Lower lobe of right lung (tissue), 2 donors: ENCODE results near the gene LMNB1. TPM values are rescaled to one million over a fixed set of nuclear protein-coding genes. Genes with fewer than 3 reads are reported as not detected.

Experiments
- ATAC-seq, 2 donors: fragments of 200-7000 bp; cut with Tn5 transposase; one replicate each; pipeline ENCODE4 v1.9.1; 2020 to 2022; ENCODE audit warnings: mild to moderate bottlenecking in 2 of 2, moderate library complexity in 2 of 2
- DNase-seq: peaks from one replicate; pipeline ENCODE4 v3.0.0-alpha.2; 2020
- H3K27ac ChIP-seq: fragments of 200-600 bp; one replicate; pipeline ENCODE4 v1.8.0; 2022
- H3K27me3 ChIP-seq: fragments of 200-600 bp; one replicate; pipeline ENCODE4 v1.8.0; 2022; ENCODE audit warnings: low read depth
- H3K36me3 ChIP-seq: fragments of 200-600 bp; one replicate; pipeline ENCODE4 v1.8.0; 2022; ENCODE audit warnings: mild to moderate bottlenecking
- H3K4me1 ChIP-seq: fragments of 200-600 bp; one replicate; pipeline ENCODE4 v1.8.0; 2022
- H3K4me3 ChIP-seq: fragments of 200-600 bp; one replicate; pipeline ENCODE4 v1.8.0; 2022; ENCODE audit warnings: mild to moderate bottlenecking
- H3K9me3 ChIP-seq: fragments of 200-600 bp; one replicate; pipeline ENCODE4 v1.8.0; 2022
- intact Hi-C: fragments of 100-400 bp; cut with DNase I; formaldehyde crosslinking; loops from one replicate; pipeline ENCODE4 v1.11.0; 2022
- total RNA-seq: library from RNA; stranded (reverse); fragmentation: NEBNext Ultra II Directional; extraction: Animal tissue kit (Norgen Biotek cat#: 25700); gene quantifications from one replicate; pipeline ENCODE4 v1.2.1, GENCODE V29; 2021
- TF ChIP-seq, protein P1 (sequence below): fragments of 200-600 bp; IDR thresholded peaks from one replicate; pipeline ENCODE4 v1.8.0; 2022; ENCODE audit warnings: antibody characterized with exemption, mild to moderate bottlenecking
- donor health status: DM: no; HTN: yes; CAD: no; lungs with severe emphysema.

Gene LMNB1
- total RNA-seq, 1 donor from 2014 or later = 13.5 TPM

GRCh38 chr5:126744836-126745235, 32.1 kb upstream of the LMNB1 start:
- no peaks in the 10 kb centered on the region for H3K27me3 ChIP-seq
- intact Hi-C loops = no loop called here
- no peak for ATAC-seq
- no peak overlapping the region for H3K4me3 ChIP-seq
- no peaks in the 10 kb centered on the region for H3K9me3 ChIP-seq
- TF ChIP-seq, protein P1, sequence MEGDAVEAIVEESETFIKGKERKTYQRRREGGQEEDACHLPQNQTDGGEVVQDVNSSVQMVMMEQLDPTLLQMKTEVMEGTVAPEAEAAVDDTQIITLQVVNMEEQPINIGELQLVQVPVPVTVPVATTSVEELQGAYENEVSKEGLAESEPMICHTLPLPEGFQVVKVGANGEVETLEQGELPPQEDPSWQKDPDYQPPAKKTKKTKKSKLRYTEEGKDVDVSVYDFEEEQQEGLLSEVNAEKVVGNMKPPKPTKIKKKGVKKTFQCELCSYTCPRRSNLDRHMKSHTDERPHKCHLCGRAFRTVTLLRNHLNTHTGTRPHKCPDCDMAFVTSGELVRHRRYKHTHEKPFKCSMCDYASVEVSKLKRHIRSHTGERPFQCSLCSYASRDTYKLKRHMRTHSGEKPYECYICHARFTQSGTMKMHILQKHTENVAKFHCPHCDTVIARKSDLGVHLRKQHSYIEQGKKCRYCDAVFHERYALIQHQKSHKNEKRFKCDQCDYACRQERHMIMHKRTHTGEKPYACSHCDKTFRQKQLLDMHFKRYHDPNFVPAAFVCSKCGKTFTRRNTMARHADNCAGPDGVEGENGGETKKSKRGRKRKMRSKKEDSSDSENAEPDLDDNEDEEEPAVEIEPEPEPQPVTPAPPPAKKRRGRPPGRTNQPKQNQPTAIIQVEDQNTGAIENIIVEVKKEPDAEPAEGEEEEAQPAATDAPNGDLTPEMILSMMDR = no peak
- no peak for DNase-seq
- no peak overlapping the region for H3K27ac ChIP-seq
- no peaks in the 10 kb centered on the region for H3K4me1 ChIP-seq
- no peaks in the 10 kb centered on the region for H3K36me3 ChIP-seq

GRCh38 chr5:126745259-126745992, 31.5 kb upstream of the LMNB1 start:
- Histone ChIP-seq H3K27me3 (no peaks in the 10 kb centered on the region), H3K9me3 (no peaks in the 10 kb centered on the region), H3K4me1 (no peaks in the 10 kb centered on the region), H3K4me3 (no peak overlapping the region), H3K36me3 (no peaks in the 10 kb centered on the region), H3K27ac (no peak overlapping the region)
- no peak for ATAC-seq
- no peak for DNase-seq
- TF ChIP-seq, protein P1 = no peak
- intact Hi-C loops = no loop called here

GRCh38 chr5:126746290-126746689, 30.6 kb upstream of the LMNB1 start:
- intact Hi-C loops = no loop called here
- ATAC-seq (no peak), DNase-seq (no peak)
- Histone ChIP-seq H3K27me3 (no peaks in the 10 kb centered on the region), H3K27ac (no peak overlapping the region), H3K9me3 (no peaks in the 10 kb centered on the region), H3K4me1 (no peaks in the 10 kb centered on the region), H3K4me3 (no peak overlapping the region), H3K36me3 (no peaks in the 10 kb centered on the region)
- TF ChIP-seq, protein P1 = no peak

GRCh38 chr5:126752081-126752785, 24.7 kb upstream of the LMNB1 start:
- H3K4me1 ChIP-seq = no peaks in the 10 kb centered on the region
- H3K27me3 ChIP-seq = no peaks in the 10 kb centered on the region
- no peaks in the 10 kb centered on the region for H3K9me3 ChIP-seq
- no peak overlapping the region for H3K27ac ChIP-seq
- H3K4me3 ChIP-seq = no peak overlapping the region
- intact Hi-C loops = no loop called here
- TF ChIP-seq, protein P1 = no peak
- H3K36me3 ChIP-seq = no peaks in the 10 kb centered on the region
- no peak for DNase-seq
- ATAC-seq = no peak

DNA sequence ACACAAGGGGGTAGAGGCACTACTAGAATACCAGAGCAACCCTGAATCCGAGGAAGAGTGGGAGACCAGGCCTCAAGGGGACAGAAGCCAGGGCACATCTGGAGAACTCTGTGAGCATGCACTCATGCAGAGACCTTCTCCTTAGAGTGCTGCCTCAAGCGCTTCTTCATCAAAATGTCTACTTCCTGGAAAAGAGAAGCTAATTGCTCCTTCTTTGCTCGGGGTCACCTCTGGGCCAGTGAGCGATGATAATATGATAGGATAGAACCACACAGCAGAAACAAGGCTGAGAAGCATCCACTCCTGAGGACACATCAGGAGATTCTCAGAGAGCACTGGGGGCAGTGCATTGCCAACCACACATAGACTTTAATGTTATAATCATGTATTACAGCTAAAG, 23.7 kb upstream of the LMNB1 start:
- H3K27me3 ChIP-seq = no peaks in the 10 kb centered on the region
- TF ChIP-seq, protein P1 = no peak
- intact Hi-C loops = no loop called here
- DNase-seq (no peak), ATAC-seq (no peak)
- no peaks in the 10 kb centered on the region for H3K36me3 ChIP-seq
- H3K4me3 ChIP-seq = no peak overlapping the region
- peaks cover 3% of the 10 kb centered on the region for H3K4me1 ChIP-seq
- H3K9me3 ChIP-seq = no peaks in the 10 kb centered on the region
- no peak overlapping the region for H3K27ac ChIP-seq
